Subcutaneous abdominal adipose tissue (tissue), 5 donors: Measurements from ENCODE around the gene MYL12B.

Source experiments
- H3K27ac ChIP-seq: one replicate; pipeline ENCODE4 v1.7.0; 2013; ENCODE audit warnings: low read depth, mild to moderate bottlenecking, inconsistent platforms, low read length, moderate library complexity
- H3K27me3 ChIP-seq, 5 donors: one replicate each; pipeline ENCODE4 v1.7.0; 2013; ENCODE audit warnings: low read length in 5 of 5, inconsistent platforms in 1 of 5; ENCODE audit not compliant: control insufficient read depth in 5 of 5, insufficient read depth in 4 of 5
- H3K36me3 ChIP-seq, 5 donors: one replicate each; pipeline ENCODE4 v1.7.0; 2013; ENCODE audit warnings: low read length in 5 of 5; ENCODE audit not compliant: control insufficient read depth in 5 of 5, insufficient read depth in 5 of 5
- H3K4me1 ChIP-seq, 5 donors: one replicate each; pipeline ENCODE4 v1.7.0; 2013; ENCODE audit warnings: low read length in 5 of 5, mild to moderate bottlenecking in 3 of 5, moderate library complexity in 1 of 5; ENCODE audit not compliant: control insufficient read depth in 5 of 5, insufficient read depth in 5 of 5
- H3K4me3 ChIP-seq, 5 donors: one replicate each; pipeline ENCODE4 v1.7.0; 2013; ENCODE audit warnings: low read length in 5 of 5, low read depth in 1 of 5
- H3K9ac ChIP-seq, 5 donors: one replicate each; pipeline ENCODE4 v1.7.0; 2013; ENCODE audit warnings: low read length in 5 of 5, mild to moderate bottlenecking in 4 of 5, moderate library complexity in 3 of 5
- H3K9me3 ChIP-seq, 5 donors: one replicate each; pipeline ENCODE4 v1.7.0; 2013; ENCODE audit warnings: low read length in 5 of 5; ENCODE audit not compliant: control insufficient read depth in 5 of 5
- donor health status: healthy.
- donor health status: healthy.
- donor health status: healthy.
- donor health status: healthy.
- donor health status: healthy.

Gene MYL12B

GRCh38 chr18:3233433-3234168 is 28.3 kb upstream of the MYL12B start:
- no peaks in the 10 kb centered on the region for H3K9me3 ChIP-seq
- no peak overlapping the region for H3K27ac ChIP-seq
- H3K9ac ChIP-seq = no peak overlapping the region
- H3K36me3 ChIP-seq = no peaks in the 10 kb centered on the region
- H3K4me1 ChIP-seq = peaks cover 0 to 19% (median 3%) of the 10 kb centered on the region in 5 donors
- no peaks in the 10 kb centered on the region for H3K27me3 ChIP-seq
- H3K4me3 ChIP-seq = no peak overlapping the region

GRCh38 chr18:3234457-3234856 is 27.5 kb upstream of the MYL12B start:
- H3K9ac ChIP-seq = no peak overlapping the region
- H3K4me3 ChIP-seq = no peak overlapping the region
- H3K9me3 ChIP-seq = no peaks in the 10 kb centered on the region
- H3K4me1 ChIP-seq = peaks cover 0 to 15% (median 0%) of the 10 kb centered on the region in 5 donors
- no peaks in the 10 kb centered on the region for H3K27me3 ChIP-seq
- H3K36me3 ChIP-seq = no peaks in the 10 kb centered on the region
- H3K27ac ChIP-seq = no peak overlapping the region

- Histone ChIP-seq H3K27ac (no peak overlapping the region), H3K36me3 (no peaks in the 10 kb centered on the region), H3K4me3 (no peak overlapping the region), H3K9ac (no peak overlapping the region), H3K9me3 (no peaks in the 10 kb centered on the region), H3K4me1 (peaks cover 0 to 9% (median 0%) of the 10 kb centered on the region in 5 donors), H3K27me3 (no peaks in the 10 kb centered on the region)
These were observed 26.1 kb upstream of the MYL12B start for GRCh38 chr18:3235846-3236245.

GRCh38 chr18:3236470-3236869 is 25.5 kb upstream of the MYL12B start:
- H3K4me1 ChIP-seq = peaks cover 0 to 9% (median 0%) of the 10 kb centered on the region in 5 donors

GRCh38 chr18:3238742-3239141 is 23.2 kb upstream of the MYL12B start:
- no peaks in the 10 kb centered on the region for H3K36me3 ChIP-seq
- H3K9me3 ChIP-seq = no peaks in the 10 kb centered on the region
- no peak overlapping the region for H3K4me3 ChIP-seq
- no peaks in the 10 kb centered on the region for H3K27me3 ChIP-seq
- H3K27ac ChIP-seq = no peak overlapping the region
- no peak overlapping the region for H3K9ac ChIP-seq
- peaks cover 0 to 7% (median 3%) of the 10 kb centered on the region in 5 donors for H3K4me1 ChIP-seq

More at GRCh38 chr18:3236470-3236869, 25.5 kb upstream of the MYL12B start:
- Histone ChIP-seq H3K9me3 (no peaks in the 10 kb centered on the region), H3K4me3 (no peak overlapping the region), H3K9ac (no peak overlapping the region), H3K27ac (no peak overlapping the region), H3K27me3 (no peaks in the 10 kb centered on the region), H3K36me3 (no peaks in the 10 kb centered on the region)

GRCh38 chr18:3245185-3245564 is 16.8 kb upstream of the MYL12B start:
- H3K27me3 ChIP-seq = no peaks in the 10 kb centered on the region
- peak overlapping the region; percentile 99 for H3K27ac ChIP-seq
- H3K9me3 ChIP-seq = no peaks in the 10 kb centered on the region
- H3K4me1 ChIP-seq = peaks cover 2 to 51% (median 48%) of the 10 kb centered on the region in 5 donors
- no peaks in the 10 kb centered on the region for H3K36me3 ChIP-seq
- H3K4me3 ChIP-seq = peak overlapping the region; percentile 85 to 97 (median 94)
- H3K9ac ChIP-seq = peak overlapping the region in 4 of 5 donors; percentile 1 to 98 (median 84)

- Histone ChIP-seq H3K27ac (peak overlapping the region; percentile 99), H3K9me3 (no peaks in the 10 kb centered on the region), H3K4me3 (peak overlapping the region; percentile 85 to 97 (median 94)), H3K36me3 (no peaks in the 10 kb centered on the region), H3K27me3 (no peaks in the 10 kb centered on the region), H3K9ac (peak overlapping the region; percentile 79 to 98 (median 83)), H3K4me1 (peaks cover 6 to 59% (median 55%) of the 10 kb centered on the region in 5 donors)
These were observed 15.9 kb upstream of the MYL12B start for GRCh38 chr18:3245853-3246634.

GRCh38 chr18:3246635-3247239 is 15.2 kb upstream of the MYL12B start:
- Histone ChIP-seq H3K9me3 (no peaks in the 10 kb centered on the region), H3K4me3 (peak overlapping the region; percentile 85 to 97 (median 94)), H3K36me3 (no peaks in the 10 kb centered on the region), H3K27ac (peak overlapping the region; percentile 99), H3K9ac (peak overlapping the region; percentile 79 to 98 (median 83)), H3K4me1 (peaks cover 6 to 65% (median 61%) of the 10 kb centered on the region in 5 donors), H3K27me3 (no peaks in the 10 kb centered on the region)

- peak within 1 kb of the TSS; percentile 85 to 97 (median 94) for H3K4me3 ChIP-seq
- H3K9ac ChIP-seq = peak within 1 kb of the TSS; percentile 79 to 99 (median 98)
- peaks cover 6 to 71% (median 65%) of the 10 kb centered on the region in 5 donors for H3K4me1 ChIP-seq
These were observed 14.5 kb upstream of the MYL12B start, which contains the start of gene MYL12A for GRCh38 chr18:3247240-3248061. Gene MYL12A (plus strand): TSS chr18:3247801. CDS start chr18:3253248, 5,447 bp downstream.

More at GRCh38 chr18:3247240-3248061, 14.5 kb upstream of the MYL12B start, which contains the start of gene MYL12A:
- no peaks in the 10 kb centered on the region for H3K9me3 ChIP-seq
- H3K27me3 ChIP-seq = no peaks in the 10 kb centered on the region
- H3K27ac ChIP-seq = peak within 1 kb of the TSS; percentile 99
- H3K36me3 ChIP-seq = no peaks in the 10 kb centered on the region
